HG03159 (cell line): ENCODE data around the gene SMPD3.

Experiments used
- ATAC-seq: cut with Tn5 transposase; IDR thresholded peaks from one replicate; pipeline ENCODE4 v1.9.1; 2021; ENCODE audit warnings: mild to moderate bottlenecking, moderate library complexity; ENCODE audit not compliant: unreplicated experiment

The SMPD3 gene

DNA sequence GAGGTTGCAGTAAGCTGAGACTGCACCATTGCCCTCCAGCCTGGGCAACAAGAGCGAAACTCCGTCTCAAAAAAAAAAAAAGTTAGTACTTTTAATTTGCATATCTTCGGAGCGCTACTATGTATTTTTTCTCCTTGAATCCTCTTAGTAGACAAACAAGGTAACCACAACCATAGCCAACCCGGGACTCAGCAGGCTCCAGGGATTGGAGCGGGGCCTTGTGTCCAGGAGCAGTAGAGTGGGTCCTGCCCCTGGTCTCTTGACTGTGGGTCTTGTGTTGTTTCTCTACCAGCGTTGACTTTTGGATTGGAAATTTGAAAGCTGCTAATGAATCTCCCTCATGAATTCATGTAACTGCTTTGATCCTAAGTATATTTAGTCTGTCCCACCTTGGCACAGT, 105.2 kb downstream of the SMPD3 start:
- no peak for ATAC-seq

DNA sequence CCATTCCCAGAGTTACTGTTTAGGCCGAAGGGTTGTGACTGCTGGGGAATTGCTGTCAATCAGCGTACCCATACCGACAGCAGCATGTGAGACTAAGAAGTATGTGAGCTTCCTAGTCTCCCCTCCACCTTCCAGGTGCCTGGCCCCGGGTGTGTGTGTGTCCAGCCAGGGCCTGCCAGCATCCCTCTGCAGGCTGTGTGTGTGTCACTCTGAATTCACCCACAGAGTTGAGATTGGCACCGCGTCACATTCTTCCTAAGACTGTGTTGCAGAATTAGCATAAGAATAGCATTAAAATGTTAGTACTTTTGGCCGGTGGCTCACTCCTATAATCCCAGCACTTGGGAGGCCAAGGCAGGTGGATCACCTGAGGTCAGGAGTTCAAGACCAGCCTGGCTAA, 105.7 kb downstream of the SMPD3 start:
- ATAC-seq, result no peak

DNA sequence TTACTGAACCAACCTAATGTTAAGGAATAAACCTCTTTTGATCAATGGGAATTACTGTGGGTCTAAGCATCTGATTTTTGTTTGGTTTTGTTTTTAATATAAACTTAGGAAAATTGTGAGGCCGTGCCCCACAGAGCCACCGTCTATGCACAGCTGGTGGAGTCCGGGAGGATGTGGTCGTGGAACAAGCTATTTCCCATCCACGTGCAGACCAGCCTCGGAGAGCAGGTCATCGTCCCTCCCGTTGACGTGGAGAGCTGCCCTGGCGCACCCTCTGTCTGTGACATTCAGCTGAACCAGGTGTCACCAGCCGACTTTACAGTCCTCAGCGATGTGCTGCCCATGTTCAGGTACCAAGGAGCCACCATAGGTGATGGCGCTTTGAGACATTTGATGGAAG, 109.1 kb downstream of the SMPD3 start:
- ATAC-seq, result no peak

DNA sequence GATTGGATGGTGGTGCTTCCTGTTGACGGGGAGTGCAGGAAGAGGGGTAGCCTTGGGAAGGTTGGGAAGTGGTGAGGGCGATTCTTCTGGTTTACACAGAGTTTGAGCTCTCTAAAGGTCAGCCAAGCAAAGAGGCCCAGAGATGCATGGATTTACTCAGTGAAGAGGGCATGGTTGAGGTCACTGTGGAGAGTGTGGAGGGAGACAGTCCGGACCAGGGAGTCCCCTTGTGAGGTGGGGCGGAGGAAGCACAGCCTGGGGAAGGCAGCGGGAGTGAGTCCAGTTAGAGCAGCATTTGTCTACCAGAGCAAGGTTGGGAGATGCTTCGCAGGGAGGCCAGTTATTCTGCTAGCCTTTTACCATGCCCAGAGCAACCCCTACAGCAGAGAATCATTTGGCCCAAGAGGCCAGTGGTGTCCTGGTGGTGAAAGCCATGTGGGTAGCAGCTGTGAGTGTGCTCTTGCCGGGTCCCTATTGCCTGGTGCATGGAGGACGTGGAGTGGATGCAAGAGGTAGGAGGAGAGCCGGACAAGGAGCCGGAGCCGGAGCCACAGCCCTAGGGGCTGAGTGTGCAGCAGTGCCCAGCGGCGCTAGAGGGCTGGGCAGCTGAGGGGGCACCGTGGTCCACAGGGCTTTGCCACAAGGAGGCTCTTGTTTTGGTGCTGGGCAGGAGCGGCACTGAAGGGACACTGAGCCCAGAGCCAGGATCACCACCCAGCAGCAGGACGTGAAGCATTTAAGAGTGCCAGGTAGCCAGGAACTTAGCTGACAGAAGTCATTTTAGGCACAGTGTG, 109.8 kb downstream of the SMPD3 start:
- no peak for ATAC-seq

DNA sequence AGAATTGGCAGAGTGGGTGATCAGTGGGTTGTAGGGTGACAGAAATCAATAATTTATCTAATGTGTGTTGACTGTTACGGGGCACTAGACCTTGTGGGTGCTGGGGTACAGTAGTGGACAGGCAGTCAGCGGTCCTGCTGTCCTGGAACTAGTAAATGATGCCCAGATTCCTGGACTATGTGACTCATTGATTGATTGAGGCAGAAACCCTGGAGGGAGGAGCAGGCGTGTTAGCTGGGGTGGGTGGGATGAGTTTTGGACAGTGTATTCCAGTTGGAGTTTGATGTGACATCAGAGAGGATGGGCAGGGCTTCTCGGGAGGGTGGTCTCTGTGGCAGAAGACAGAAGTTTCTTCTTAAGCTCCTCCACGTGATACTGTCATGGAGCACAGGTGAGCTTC, 113.1 kb downstream of the SMPD3 start:
- no peak for ATAC-seq

DNA sequence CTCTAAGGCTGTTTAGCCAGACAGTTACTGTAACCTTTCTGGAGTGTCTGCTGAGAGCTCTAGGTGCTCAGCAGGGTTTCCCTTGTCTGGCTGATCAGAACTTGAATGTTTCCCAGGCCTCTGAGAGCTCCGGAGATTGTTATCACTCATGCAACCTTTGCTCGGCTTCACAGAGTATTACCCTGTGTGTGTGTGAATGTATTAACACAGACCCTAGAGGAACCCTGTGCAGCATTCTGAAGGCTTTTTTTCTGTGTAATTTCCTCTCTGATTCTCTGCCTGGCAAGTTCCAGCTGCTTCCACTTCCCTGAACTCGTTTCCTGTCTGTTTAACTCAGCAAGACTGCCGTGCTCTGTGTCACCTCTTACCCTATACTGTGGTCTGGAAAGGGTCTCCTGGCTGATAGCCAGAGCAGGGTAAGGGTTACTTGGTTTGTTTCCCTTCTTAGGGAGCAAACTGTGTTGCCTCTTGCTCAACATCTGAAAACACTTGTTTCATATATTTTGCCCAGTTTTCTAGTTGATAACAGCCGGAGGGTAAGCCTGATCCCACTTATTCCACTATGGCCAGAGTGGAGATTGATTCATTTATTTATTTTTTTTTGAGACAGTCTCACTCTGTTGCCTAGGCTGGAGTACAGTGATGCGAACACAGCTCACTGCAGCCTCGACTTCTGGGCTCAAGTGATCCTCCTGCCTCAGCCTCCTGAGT, 115.7 kb downstream of the SMPD3 start:
- no peak for ATAC-seq

DNA sequence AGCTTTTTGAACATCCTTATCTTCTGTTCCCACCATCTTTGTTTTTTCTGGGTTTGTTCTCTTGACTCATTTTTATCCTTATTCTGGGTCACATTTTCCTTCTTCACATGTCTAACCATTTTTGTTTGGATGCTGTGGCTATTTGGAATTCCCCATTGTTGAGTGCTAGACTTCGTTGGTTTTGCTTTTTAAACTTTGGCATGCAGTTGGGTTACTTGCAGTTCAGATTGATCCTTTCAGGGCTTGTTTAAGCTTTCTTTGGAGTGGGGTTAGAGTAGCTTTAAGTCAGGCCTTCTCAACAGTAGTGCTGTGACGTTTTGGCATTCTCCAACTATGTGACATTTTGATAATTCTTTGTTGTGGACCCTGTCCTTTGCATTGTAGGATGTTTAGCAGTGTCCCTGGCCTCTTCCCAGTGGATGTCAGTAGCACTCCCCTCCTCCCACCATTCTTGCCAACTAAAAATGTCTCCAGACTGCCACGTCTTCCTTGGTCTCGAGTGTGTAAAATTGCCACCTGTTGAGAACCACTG, 116.4 kb downstream of the SMPD3 start:
- no peak for ATAC-seq

DNA sequence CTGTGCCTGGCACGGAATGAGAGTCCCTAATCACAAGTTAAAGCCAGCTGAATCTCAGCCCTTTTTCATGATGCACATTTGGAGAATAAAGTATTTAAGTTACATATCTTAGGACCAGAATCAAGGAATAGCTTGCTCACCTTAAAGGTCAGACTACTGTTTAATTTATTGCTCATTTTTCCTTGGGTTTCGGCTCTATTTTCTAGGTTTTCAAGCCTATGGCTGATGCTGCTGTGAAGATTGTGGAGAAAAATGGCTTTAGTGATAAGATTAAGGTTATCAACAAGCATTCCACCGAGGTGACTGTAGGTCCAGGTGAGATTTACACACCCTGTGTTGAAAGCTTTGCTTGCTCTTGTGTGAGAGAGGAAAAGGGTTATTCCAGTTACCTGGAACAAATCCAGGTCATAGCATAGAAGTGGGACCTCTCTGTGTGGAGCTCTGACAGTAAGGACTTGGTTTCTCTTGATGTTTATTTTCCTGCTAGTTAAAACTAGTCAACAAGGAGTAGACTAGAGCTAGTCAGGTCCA, 119.4 kb downstream of the SMPD3 start:
- ATAC-seq, result no peak

DNA sequence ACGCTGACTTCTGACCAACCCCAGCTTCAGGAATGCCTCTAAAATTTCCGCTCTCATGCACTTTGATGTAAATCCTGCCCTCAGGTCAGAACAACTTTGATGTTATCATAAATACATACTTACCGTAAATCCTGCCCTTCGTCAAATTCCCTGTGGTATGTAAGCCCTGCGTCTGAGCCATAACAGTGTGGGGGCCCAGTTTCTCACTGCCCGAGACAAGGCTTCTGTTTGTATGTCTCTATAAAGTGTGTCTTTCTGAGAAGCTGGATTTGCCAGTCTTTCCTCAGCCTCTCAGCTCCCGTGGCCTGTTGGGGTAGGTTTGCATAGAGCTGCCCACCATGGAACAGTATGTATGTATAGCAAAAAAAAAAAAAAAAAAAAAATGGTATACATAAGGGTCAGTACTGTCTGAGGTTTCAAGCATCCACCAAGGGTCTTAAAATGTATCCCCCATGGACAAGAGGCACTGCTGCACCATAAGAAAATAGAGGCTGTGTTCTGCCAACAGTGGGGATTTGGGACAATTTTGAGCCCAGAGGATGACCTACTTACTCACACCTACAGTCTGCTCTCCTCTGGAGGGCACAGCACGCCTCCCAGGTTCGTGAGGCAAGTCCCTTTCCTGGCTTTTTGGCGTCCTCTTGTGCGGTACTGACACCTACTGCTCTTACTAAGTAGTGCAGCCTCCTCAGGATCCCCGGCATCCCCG, 120.0 kb downstream of the SMPD3 start:
- ATAC-seq, result no peak

DNA sequence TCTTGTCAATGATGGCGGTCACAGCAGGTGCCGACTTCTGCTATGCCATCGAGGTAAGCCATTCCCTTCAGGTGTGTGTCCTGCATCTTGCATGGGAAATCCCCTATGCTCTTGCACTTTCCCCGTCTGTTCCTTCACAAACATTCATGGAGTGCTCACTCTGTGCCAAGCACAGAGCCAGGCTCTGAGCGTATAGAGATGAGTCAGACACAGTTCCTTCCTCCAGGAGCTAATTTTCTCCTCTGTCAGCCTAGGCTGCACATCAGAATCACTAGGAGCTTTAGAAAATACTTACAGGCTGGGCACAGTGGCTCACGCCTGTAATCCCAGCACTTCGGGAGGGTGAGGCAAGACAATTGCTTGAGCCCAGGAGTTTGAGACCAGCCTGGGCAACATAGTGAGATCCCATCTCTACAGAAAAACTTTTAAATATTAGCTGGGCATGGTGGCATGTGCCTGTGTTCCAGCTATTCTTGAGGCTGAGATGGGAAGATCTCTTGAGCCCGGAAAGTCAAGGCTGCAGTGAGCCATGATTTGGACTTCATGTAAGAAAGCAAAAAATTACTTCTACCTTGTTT, 123.4 kb downstream of the SMPD3 start:
- no peak for ATAC-seq

DNA sequence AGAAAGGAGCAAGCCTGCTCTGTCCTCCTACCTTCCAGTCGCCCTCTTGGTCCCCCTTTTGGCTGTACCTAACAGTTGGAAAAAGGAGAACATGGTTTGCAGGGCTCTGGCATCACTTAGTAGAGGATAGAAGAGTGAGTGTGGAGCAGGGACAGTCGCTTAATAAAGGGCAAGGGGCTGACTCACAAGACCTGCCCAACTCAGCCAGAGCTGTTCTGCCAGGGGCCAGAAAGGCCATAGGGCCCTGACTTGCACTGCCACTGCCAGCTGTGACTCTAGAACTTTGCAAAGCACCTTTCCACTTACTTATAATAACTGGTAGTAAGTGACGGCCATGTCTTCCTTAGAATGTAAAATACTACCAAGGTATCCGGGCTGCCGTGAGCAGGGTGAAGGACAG, 124.0 kb downstream of the SMPD3 start:
- no peak for ATAC-seq

DNA sequence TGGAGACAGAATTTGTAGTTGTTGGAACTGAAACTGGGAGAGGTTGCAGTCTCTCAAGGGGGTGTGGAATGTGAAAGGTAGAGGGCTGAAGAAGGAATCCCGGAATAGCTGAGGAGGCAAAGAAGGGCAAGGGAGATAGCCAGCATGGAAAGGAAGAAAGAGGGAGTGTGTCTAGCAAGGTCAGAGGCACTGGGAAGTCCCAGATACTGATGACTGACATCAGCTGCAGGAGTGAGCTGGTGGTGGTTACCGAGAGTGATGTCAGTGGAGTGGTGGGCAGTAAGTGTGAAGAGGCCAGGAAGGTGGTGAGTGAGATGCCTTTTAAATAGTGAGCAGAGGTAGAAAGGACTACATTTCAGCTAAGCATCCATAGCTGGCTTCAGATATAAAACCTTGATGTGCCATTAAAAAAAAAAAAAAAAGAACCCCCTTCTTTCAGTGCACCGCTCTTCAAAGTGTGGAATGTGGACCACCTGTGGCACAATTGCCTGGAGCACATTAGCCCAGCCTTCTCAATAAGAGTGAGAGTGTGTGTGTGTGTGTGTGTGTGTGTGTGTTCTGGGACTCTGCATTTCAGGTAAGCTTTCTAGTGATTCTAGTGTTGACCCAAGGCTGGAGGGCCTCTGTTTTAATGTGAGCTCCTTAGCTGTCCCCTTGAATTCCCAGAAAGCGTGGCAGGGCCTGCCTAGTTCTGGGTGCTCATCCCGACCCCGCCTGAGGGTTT, 129.0 kb downstream of the SMPD3 start:
- no peak for ATAC-seq

DNA sequence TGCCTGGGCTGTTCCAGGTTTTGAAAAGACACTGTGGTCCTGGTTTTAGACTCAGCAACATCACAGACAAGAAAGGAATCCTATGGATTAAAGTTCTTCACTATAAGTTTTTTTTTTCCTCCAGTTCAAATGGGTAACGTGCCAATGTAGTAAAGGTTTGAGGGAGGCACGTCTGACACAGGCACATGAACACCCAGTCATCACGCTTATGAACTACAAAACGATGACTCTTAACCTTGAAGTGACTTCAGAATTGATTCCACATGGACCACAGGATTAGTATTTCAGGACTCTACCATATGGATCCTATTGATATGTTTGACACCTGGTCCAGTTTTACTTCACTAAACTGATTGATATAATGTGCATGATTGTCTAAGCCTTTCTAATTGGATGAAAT, 135.2 kb downstream of the SMPD3 start:
- no peak for ATAC-seq

DNA sequence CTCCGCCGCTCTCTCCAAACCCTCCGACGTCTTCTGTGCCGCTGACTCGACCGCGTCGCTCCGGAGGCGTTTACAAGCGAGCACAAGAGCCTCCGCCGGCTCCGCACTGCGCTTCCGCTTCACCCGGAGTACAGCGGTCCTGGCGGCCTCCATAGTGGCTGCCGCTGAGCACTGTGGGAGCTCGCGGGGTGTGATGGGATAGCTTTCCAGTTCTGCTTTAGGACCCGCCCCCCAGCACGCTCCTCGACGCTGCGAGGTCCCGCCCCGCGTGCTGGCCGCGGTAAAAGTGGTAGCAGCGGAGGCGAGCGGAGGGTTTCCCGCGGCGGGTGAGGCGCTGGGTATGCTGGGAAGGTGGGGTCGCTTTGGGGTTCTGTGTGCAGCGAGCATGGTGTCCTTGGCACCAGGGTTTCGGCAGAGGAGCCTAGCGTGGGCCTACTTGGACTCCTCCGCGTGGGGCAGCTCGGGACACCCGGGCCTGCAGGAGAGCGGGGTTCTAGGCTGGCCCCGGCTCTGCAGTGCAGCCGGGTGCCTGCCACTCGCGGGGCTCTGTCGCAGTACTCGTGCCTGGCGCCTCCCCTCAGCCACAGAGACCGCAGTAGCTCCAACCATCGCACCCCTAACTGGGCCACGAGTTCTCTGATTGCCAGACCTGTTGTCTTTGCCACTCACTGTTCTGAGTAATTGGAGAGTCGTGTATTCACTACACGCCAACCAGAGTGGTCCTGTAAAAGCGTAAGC, 137.4 kb downstream of the SMPD3 start, which contains the start of the genes PRMT7 and SLC7A6OS:
Gene PRMT7 (plus strand): TSS at position 246 of the 738 bp plus-strand sequence. CDS start 4,961 bp downstream, outside the sequence.
Gene SLC7A6OS (minus strand): TSS at position 173 of the 738 bp plus-strand sequence. CDS start 20 bp downstream, at position 153.
- ATAC-seq, result peak; percentile 94

DNA sequence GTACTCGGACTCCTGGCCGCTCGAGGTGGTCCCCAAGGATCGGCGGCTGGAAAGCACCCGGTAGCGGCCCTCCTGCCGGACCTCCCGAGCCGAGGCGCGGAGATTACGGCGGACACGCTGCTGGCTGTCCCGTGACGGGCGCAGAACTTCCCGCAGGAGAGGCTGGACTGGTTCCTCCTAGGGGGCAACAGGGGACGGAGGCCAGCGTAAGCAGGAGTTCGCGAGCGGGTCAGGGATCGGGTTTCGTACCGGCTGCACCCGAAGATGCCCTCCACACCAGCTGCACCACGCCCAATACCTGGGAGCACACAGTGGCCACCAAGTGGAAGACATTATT, 137.9 kb downstream of the SMPD3 start:
- no peak for ATAC-seq

DNA sequence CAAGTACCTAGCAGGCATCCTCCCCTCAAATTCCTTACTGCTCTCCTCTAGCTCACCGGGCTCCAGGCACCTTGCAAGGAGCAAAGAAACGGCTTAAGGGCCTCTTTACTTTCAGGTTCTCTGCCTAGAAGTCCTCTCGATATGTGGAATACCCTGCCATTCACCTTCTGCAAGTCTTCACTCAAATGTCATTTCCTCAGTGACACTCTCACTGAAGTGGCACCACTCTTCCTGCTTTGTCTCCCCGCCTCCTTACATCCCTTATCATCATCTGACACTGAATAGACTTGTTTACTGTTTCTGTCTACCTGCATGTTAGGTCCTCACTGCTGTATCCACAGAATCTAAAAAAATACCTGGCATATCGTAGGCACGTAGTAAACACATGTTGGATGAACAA, 138.5 kb downstream of the SMPD3 start:
- no peak for ATAC-seq
